ENCODE results near the gene TMEM138.
A peak's percentile ranks its signal among the peaks of the same experiment; 100 is the strongest.
"Not testable (repeated sequence)": the region's sequence is repeated elsewhere in the genome, so short reads cannot be mapped to it uniquely, and the experiment has no call there.

TMEM138 gene

GRCh38 chr11:61368646-61369045 lies 6.5 kb downstream of the TMEM138 start:
- DNase-seq, result no peak

- DNase-seq, result no peak
Measured at GRCh38 chr11:61369372-61370348, 7.5 kb downstream of the TMEM138 start.

- no peak for DNase-seq
Measured at GRCh38 chr11:61370349-61371005, 8.3 kb downstream of the TMEM138 start.

GRCh38 chr11:61372659-61373420 lies 10.7 kb downstream of the TMEM138 start:
- no peak for DNase-seq

GRCh38 chr11:61375761-61376108 lies 13.6 kb downstream of the TMEM138 start:
- no peak for DNase-seq

- DNase-seq, result no peak
Measured at GRCh38 chr11:61377461-61378160, 15.4 kb downstream of the TMEM138 start.

GRCh38 chr11:61378713-61379313 lies 16.6 kb downstream of the TMEM138 start:
- no peak for DNase-seq

- no peak for DNase-seq
Measured at GRCh38 chr11:61380884-61381283, 18.7 kb downstream of the TMEM138 start.

- DNase-seq, result not testable (repeated sequence)
Measured at GRCh38 chr11:61383859-61384258, 21.7 kb downstream of the TMEM138 start.

GRCh38 chr11:61384271-61385242 lies 22.4 kb downstream of the TMEM138 start:
- DNase-seq, result peak; percentile 68

- DNase-seq, result no peak
Measured at GRCh38 chr11:61390161-61390560, 28.0 kb downstream of the TMEM138 start.

- DNase-seq, result peak; percentile 54
Measured at GRCh38 chr11:61392981-61393595, 30.9 kb downstream of the TMEM138 start.

- DNase-seq, result no peak
Measured at GRCh38 chr11:61401173-61401572, 39.0 kb downstream of the TMEM138 start.

GRCh38 chr11:61401573-61401972 lies 39.4 kb downstream of the TMEM138 start:
- no peak for DNase-seq

- no peak for DNase-seq
Measured at GRCh38 chr11:61403658-61404057, 41.5 kb downstream of the TMEM138 start.

- no peak for DNase-seq
Measured at GRCh38 chr11:61404103-61404502, 41.9 kb downstream of the TMEM138 start.

GRCh38 chr11:61404641-61405040 lies 42.5 kb downstream of the TMEM138 start:
- no peak for DNase-seq

- DNase-seq, result no peak
Measured at GRCh38 chr11:61406067-61406466, 43.9 kb downstream of the TMEM138 start.

GRCh38 chr11:61406991-61407728 lies 45.0 kb downstream of the TMEM138 start:
- DNase-seq, result no peak

- no peak for DNase-seq
Measured at GRCh38 chr11:61411589-61411988, 49.4 kb downstream of the TMEM138 start.
